SW480 (cell line): ENCODE measurements around the gene KAZN.
"Not testable (repeated sequence)": the region's sequence is repeated elsewhere in the genome, so short reads cannot be mapped to it uniquely, and the experiment has no call there.

Source experiments
- DNase-seq: peaks from one replicate; pipeline ENCODE4 v3.0.0-alpha.2; 2016; ENCODE audit warnings: low spot score

The KAZN gene

GRCh38 chr1:14598498-14599182 is at the start of gene KAZN:
KAZN (plus strand) TSS chr1:14598685.
- DNase-seq = no peak

GRCh38 chr1:14549897-14550620 is 48.4 kb upstream of the KAZN start:
- DNase-seq = no peak

GRCh38 chr1:14551386-14551785 is 47.1 kb upstream of the KAZN start:
- no peak for DNase-seq

GRCh38 chr1:14552246-14552965 is 46.1 kb upstream of the KAZN start:
- no peak for DNase-seq

- no peak for DNase-seq
Measured at GRCh38 chr1:14553711-14554110, 44.8 kb upstream of the KAZN start.

- no peak for DNase-seq
Measured at GRCh38 chr1:14555091-14555490, 43.4 kb upstream of the KAZN start.

GRCh38 chr1:14561014-14561693 is 37.3 kb upstream of the KAZN start:
- DNase-seq = no peak

- no peak for DNase-seq
Measured at GRCh38 chr1:14565090-14565489, 33.4 kb upstream of the KAZN start.

GRCh38 chr1:14567056-14567455 is 31.4 kb upstream of the KAZN start:
- DNase-seq = peak; percentile 10

GRCh38 chr1:14567903-14568302 is 30.6 kb upstream of the KAZN start:
- DNase-seq = no peak

- DNase-seq = no peak
Measured at GRCh38 chr1:14568716-14569355, 29.6 kb upstream of the KAZN start.

GRCh38 chr1:14570514-14570913 is 28.0 kb upstream of the KAZN start:
- DNase-seq = no peak

- DNase-seq = no peak
Measured at GRCh38 chr1:14571810-14572767, 26.4 kb upstream of the KAZN start.

- DNase-seq = no peak
Measured at GRCh38 chr1:14572861-14573260, 25.6 kb upstream of the KAZN start.

GRCh38 chr1:14576155-14576554 is 22.3 kb upstream of the KAZN start:
- DNase-seq = no peak

GRCh38 chr1:14577261-14577660 is 21.2 kb upstream of the KAZN start:
- DNase-seq = no peak

- no peak for DNase-seq
Measured at GRCh38 chr1:14578156-14578555, 20.3 kb upstream of the KAZN start.

- DNase-seq = not testable (repeated sequence)
Measured at GRCh38 chr1:14580295-14580694, 18.2 kb upstream of the KAZN start.

GRCh38 chr1:14580986-14581385 is 17.5 kb upstream of the KAZN start:
- DNase-seq = no peak

GRCh38 chr1:14583788-14584187 is 14.7 kb upstream of the KAZN start:
- no peak for DNase-seq

- DNase-seq = no peak
Measured at GRCh38 chr1:14585728-14586127, 12.8 kb upstream of the KAZN start.
